T-helper 1 cell treated with Interleukin-12 subunit alpha and Interleukin-12 subunit beta and Interleukin-4 antibody, amounts not matched to agents 30 ng/mL and 1 ng/mL, for 36 hours (primary cell): ENCODE results near the gene PRAMEF8. TPM values are rescaled to one million over a fixed set of nuclear protein-coding genes. Genes with fewer than 3 reads are reported as not detected.

ENCODE experiments used
- total RNA-seq: library from RNA; stranded (reverse); gene quantifications from 2 replicates; pipeline ENCODE4 v1.2.3, GENCODE V29; 2022

Gene PRAMEF8
- total RNA-seq, 1 donor from 2014 or later: not detected

Other genes starting within 250 kb of the PRAMEF8 start
- gene PRAMEF27, start 228.6 kb downstream of the PRAMEF8 start, total RNA-seq: not detected in 2 replicates
- not detected in 2 replicates for gene HNRNPCL3, start 224.4 kb downstream of the PRAMEF8 start, total RNA-seq
- not detected in 2 replicates for gene PRAMEF25, start 214.4 kb downstream of the PRAMEF8 start, total RNA-seq
- gene HNRNPCL2, start 168.3 kb downstream of the PRAMEF8 start, total RNA-seq: not detected in 2 replicates
- gene PRAMEF26, start 129.1 kb downstream of the PRAMEF8 start, total RNA-seq: not detected in 2 replicates
- gene HNRNPCL4, start 119.5 kb downstream of the PRAMEF8 start, total RNA-seq: not detected in 2 replicates
- not detected in 2 replicates for gene PRAMEF9, start 113.3 kb downstream of the PRAMEF8 start, total RNA-seq
- not detected in 2 replicates for gene PRAMEF13, start 83.7 kb downstream of the PRAMEF8 start, total RNA-seq
- not detected in 2 replicates for gene PRAMEF18, start 59.0 kb downstream of the PRAMEF8 start, total RNA-seq
- not detected in 2 replicates for gene PRAMEF5, start 30.9 kb downstream of the PRAMEF8 start, total RNA-seq
- gene PRAMEF33, start 18.4 kb upstream of the PRAMEF8 start, total RNA-seq: not detected in 2 replicates
- gene PRAMEF15, start 30.4 kb upstream of the PRAMEF8 start, total RNA-seq: not detected in 2 replicates
- not detected in 2 replicates for gene PRAMEF14, start 62.0 kb upstream of the PRAMEF8 start, total RNA-seq
- not detected in 2 replicates for gene PRAMEF19, start 86.8 kb upstream of the PRAMEF8 start, total RNA-seq
- not detected in 2 replicates for gene PRAMEF17, start 104.5 kb upstream of the PRAMEF8 start, total RNA-seq
- not detected in 2 replicates for gene PRAMEF20, start 125.3 kb upstream of the PRAMEF8 start, total RNA-seq
- gene LRRC38, start 228.9 kb upstream of the PRAMEF8 start, total RNA-seq: not detected in 2 replicates